GM12892 (cell line): ENCODE data around the gene PCSK9.
"Not testable (repeated sequence)": the region's sequence is repeated elsewhere in the genome, so short reads cannot be mapped to it uniquely, and the experiment has no call there.

Experiments
- DNase-seq: peaks from one replicate; pipeline ENCODE4 v3.0.0; 2011; ENCODE audit not compliant: insufficient read length
- FAIRE-seq: peaks from 2 replicates; lab custom pipeline; 2011; peaks lifted over from hg19 to GRCh38; lab: Jason Lieb, UNC
- POLR2A ChIP-seq: IDR thresholded peaks from 2 replicates; pipeline ENCODE4 v1.6.1; 2011; ENCODE audit warnings: low read depth, low read length, control low read depth
- POLR2AphosphoS5 ChIP-seq: IDR thresholded peaks from 2 replicates; pipeline ENCODE4 v1.6.1; 2011; ENCODE audit warnings: low read depth, low read length, control low read depth
- TAF1 ChIP-seq: IDR thresholded peaks from 2 replicates; pipeline ENCODE4 v1.6.1; 2011; ENCODE audit warnings: low read depth, mild to moderate bottlenecking, control low read depth, low read length, borderline replicate concordance

Gene PCSK9

DNA sequence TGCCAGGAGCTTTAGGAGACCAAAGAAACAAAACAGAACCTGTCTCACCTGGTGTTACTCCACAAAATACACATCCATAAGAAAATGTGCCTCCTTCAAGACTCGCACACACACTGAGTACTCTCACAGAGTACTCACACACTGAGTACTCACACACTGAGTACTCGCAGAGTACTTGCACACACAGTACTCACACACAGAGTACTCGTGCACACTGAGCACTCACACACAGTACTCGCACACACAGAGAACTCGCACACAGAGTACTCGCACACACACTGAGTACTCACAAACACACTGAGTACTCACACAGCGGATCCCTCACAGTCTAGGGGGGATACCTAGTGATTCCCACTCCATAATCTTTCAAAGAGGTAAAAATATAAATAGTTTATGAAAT, 40.3 kb downstream of the PCSK9 start:
- no peak for TF ChIP-seq TAF1
- TF ChIP-seq POLR2AphosphoS5: no peak
- no peak for TF ChIP-seq POLR2A
- DNase-seq (no peak), FAIRE-seq (no peak)

DNA sequence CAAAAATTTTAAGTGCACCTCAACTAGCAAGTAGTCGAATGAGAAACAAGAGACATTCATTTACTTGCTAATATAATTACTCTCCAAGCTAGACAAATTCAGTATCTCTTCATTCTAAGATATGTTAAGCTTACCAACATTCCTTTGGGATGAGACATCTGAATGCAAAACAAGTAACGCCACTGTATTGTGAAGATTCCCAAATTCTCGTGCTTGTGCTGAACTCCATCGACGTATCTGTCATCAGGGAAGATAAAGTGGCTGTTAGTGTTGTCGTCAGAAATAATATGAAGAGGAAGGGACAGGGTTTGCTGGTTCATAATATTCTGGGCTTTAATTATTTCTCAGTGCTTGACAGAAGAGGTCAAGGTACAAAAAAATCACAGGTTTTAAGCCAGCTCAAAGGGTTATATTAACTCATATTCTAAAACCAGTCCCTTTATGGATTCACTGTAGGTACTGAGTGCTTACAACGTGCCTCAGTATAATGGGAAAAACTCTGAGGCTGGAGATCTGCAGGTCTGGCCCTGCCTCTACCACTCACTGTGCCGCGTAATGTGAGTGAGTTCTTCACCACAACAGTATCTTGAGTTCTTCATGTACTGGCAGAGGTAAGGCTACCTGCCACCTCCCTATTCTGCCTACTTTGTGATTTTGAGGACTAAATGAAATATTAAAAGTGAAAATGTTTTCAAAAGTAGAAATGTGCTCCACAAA, 42.0 kb downstream of the PCSK9 start:
- no peak for TF ChIP-seq POLR2A
- TF ChIP-seq TAF1: no peak
- TF ChIP-seq POLR2AphosphoS5: no peak
- no peak for DNase-seq
- FAIRE-seq: no peak

DNA sequence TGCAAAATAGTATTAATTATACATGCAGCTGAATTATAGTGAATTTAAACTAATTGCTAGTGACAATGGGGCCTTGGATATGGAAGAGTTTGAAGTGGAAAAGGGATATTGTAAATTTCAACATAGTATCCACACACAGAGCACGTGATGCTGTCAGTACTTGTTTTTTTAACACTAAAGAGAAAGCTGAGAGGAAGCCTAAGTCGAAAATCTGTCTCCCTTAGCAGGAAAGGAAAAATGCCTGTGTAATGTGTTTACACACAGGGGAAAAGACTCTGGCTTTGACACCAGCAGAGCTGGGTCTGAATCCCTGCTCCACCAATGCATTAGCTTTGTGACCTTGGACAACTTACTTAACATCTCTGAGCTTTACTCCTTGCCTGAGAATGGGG, 42.6 kb downstream of the PCSK9 start:
- FAIRE-seq (no peak), DNase-seq (no peak)
- TF ChIP-seq POLR2A: no peak
- TF ChIP-seq TAF1: no peak

DNA sequence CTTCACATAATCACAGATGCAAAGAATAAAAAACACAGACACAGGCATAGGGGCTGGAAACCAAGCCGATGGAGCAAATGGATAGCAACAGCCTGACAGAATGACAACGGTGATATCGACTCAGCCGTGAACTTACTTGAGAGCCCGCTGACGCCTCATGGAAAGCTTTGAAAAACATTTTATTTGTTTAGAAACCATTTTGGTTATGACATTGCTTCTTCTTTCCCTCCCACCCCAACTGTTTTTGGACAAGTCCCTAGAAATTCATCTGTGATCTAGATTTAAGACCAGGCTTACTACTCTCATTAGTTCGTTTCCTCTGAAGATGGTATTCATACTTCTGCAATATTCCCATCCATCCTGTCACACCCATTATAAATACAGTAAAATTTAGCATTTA, 44.9 kb downstream of the PCSK9 start:
- no peak for FAIRE-seq

DNA sequence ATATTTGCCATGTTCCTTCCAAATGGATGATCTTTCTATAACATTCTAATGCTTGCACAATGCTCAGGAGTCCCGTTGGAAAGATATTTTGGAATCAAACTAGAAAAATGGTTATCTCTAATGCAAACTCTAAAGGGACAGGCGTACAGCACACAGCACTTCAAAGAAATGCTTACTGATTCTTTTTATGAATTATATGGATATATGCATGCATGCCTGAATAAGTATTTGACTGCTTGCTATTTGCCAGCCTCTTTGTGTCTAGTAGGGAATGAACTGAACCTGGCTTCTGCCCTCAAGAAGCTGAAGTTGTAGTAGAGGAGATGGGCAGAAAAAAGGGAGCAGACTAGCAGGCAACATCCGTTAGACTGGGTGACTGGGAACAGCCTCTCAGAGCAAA, 48.1 kb downstream of the PCSK9 start:
- TF ChIP-seq TAF1 (no peak), POLR2AphosphoS5 (no peak), POLR2A (no peak)
- DNase-seq: no peak
- FAIRE-seq: peak; percentile 33

More for the DNA sequence above, 44.9 kb downstream of the PCSK9 start:
- DNase-seq: no peak
- TF ChIP-seq POLR2AphosphoS5: no peak
- TF ChIP-seq POLR2A: no peak
- TF ChIP-seq TAF1: no peak

DNA sequence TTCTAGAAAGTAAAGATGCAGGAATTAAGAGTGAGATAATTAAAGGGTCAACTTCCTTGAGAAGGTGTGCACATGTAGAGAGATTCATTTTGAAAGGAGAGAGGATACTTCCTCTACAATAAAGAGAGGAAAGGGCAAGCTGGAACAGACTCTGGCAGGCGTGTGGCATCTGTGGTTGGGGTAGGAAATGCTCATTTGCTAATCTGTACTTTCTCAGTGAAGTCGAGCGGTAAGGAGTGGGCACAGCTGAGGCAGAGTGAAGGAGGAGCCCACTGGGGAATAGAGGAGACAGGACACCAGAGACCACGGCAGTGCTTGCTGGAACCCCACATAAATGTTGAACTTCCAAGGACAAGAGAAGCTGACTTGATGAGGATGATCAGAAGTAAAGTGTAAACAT, 49.1 kb downstream of the PCSK9 start:
- TF ChIP-seq POLR2A: no peak
- TF ChIP-seq TAF1: no peak
- no peak for TF ChIP-seq POLR2AphosphoS5
- DNase-seq (no peak), FAIRE-seq (peak; percentile 5)

DNA sequence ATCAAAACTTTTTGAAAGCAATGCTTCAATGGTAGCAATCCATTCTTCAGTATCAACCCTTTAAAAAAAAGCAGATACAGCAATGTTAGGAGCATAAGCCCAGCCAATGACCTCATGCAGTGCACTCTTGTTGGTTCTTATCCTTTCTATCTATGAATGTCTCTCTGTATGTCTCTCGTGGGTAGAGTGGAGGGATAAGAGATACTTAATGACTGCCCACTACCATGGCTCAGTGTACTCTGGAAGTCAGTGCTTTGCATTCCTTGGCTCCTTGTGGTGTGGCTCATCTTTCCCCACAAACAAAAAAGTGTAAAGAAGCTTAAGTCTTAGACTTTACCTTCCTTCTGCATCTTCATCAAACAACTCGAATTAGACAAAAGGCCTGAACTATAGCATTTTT, 50.3 kb downstream of the PCSK9 start:
- FAIRE-seq: no peak
- no peak for DNase-seq
- TF ChIP-seq TAF1: no peak
- no peak for TF ChIP-seq POLR2AphosphoS5
- no peak for TF ChIP-seq POLR2A

DNA sequence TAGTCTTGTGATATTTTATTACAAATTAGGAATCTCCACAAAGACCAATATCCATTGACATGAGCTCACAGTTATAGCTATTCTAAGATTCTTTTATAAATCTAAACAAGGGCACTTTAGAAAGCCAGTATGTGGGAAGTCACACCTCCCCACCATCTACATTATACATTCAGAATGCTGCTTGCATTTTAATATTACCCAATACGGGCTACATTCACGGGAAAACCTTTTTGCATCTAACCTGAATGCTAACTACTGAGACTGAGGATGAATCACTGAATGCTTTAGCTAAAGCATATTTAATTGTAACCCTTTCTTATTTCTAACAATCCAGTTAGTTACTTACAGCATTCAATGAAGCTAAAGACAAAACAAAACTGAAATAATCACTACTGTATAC, 53.1 kb downstream of the PCSK9 start:
- DNase-seq (no peak), FAIRE-seq (no peak)
- no peak for TF ChIP-seq POLR2AphosphoS5
- TF ChIP-seq TAF1: no peak
- no peak for TF ChIP-seq POLR2A

DNA sequence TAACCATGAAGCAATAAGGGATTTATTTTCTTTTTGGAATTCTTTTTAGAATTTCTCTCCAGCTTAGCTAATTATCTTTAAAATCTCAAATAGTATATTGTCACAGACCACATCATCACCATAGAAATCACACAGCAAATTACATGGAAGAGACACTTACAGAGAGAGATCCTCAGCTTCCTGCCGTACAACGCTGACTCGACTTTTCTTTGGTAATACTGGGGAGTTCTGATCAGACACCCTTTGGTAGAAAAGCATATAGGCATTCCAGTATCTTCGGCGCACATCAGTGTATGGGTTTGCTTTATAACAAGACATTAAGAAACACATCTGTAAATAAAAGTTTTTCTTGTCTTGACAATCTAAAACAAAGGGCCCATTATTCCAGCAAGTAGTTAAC, 55.7 kb downstream of the PCSK9 start:
- TF ChIP-seq TAF1 (no peak), POLR2A (no peak), POLR2AphosphoS5 (no peak)
- FAIRE-seq (no peak), DNase-seq (no peak)

DNA sequence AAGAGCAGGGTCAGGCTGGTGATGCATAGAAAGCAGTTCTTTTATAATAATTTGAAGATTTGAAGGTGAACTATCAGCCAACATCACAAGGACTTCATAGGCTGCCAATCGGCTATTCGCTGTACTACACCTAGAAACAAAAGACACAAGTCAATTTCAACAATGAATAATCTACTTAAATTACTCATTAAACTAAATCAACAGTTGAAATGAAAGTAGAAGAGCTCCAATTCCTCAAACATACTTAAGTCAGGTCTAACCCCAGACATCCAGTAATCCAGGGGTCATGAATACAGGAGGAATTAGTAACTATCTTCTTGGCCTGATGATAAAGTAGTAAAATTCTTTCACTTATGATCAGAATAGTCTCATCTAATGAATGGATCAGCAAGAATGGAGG, 64.5 kb downstream of the PCSK9 start:
- DNase-seq (no peak), FAIRE-seq (no peak)
- TF ChIP-seq POLR2A (no peak), POLR2AphosphoS5 (no peak), TAF1 (no peak)

DNA sequence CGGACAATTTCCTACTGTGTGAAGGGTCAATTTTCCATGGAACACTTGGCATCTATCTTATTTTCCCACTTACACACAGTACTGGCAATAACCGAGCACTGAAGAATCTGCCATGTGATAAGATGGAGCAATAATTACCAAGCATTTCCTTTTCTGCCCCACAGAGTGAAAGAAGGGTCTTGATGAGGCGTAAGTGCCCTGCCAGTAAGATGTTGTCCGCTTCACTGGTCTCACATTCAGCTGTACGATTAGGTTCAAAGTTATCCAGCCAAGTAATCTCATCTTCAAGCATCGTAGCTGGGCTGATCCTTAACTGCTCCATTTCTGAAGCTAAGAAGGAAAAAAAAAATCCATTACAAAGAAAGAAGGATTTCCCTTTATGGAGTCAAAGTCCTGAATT, 67.8 kb downstream of the PCSK9 start:
- TF ChIP-seq POLR2AphosphoS5 (no peak), TAF1 (no peak), POLR2A (no peak)
- DNase-seq (no peak), FAIRE-seq (no peak)

DNA sequence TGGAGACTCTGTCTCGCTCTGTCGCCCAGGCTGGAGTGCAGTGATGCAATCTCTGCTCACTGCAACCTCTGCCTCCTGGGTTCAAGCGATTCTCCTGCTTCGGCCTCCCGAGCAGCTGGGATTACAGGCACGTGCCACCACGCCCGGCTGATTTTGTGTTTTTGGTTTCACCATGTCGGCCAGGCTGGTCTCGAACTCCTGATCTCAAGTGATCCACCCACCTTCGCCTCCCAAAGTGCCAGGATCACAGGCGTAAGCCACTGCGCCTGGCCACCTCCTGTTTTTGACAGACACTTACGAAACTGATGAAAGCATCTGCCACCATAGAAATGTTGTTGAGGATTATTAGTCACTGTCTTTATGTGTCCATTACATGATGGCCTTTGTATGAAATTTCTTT, 69.7 kb downstream of the PCSK9 start:
- FAIRE-seq, DNase-seq: not testable (repeated sequence)
